Measurements from ENCODE around the gene AIFM3.

AIFM3 gene

DNA sequence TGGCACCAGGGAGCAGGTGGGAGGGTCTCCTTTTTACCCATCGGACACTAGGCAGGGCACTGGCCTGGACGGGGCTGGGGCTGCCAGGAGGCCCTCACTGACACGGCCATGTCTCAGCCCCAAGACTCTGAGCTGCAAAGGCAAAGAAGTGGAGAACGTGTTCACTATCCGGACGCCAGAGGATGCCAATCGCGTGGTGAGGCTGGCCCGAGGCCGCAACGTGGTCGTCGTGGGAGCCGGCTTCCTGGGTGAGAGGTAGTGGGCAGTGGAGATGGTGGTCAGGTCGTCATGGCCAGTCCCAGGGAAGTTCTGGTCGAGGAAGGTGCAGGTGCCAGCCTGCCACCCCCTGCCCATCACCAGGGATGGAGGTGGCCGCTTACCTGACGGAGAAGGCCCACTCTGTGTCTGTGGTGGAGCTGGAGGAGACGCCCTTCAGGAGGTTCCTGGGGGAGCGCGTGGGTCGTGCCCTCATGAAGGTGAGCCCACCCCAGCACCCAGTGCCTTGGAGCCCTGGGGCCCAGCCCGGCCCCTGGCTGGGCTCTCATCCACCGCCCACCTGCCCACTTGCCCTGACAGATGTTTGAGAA, 9.3 kb downstream of the AIFM3 start:
- FAIRE-seq, result no peak

DNA sequence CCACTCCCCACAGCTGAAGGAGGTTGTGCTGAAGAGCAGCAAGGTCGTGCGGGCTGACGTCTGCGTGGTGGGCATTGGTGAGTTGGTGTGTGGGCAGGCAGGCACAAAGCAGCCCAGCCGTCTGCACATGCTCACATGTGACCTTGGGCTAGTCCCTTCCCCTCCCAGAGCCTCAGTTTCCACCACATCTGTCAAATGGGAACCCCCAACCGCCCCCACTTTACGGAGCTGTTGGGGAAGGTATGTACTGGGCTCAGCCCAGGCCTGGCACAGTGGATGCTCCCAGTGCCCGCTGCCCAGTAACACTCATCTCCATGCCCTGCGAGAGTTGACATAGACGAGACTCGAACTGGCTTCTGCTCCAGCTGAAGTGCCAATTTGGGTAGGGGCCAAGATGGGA, 10.0 kb downstream of the AIFM3 start:
- FAIRE-seq, result no peak

DNA sequence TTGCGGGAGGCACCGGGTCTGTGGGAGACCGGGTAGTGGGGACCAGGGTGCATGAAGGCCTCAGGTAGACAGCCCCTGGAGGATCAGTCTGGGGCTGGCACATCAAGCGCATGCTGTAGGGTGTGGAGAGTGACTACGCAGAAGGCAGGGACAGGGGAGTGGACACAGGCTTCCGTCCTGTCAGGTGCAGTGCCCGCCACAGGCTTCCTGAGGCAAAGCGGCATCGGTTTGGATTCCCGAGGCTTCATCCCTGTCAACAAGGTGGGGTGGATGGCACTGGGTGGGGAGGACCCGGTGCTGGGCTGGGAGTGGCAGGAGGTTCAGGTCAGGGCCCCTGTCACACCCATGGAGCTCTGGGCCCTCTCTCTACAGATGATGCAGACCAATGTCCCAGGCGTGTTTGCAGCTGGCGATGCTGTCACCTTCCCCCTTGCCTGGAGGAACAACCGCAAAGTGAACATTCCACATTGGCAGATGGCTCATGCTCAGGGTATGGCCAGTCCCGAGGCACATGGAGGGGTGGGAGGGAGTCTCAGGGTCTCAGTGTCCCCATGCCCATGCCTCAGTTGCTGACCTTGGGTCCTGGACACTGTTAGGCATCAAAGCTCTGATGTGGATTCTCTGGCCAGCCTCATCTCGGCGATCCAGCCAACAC, 10.6 kb downstream of the AIFM3 start:
- FAIRE-seq, result no peak

DNA sequence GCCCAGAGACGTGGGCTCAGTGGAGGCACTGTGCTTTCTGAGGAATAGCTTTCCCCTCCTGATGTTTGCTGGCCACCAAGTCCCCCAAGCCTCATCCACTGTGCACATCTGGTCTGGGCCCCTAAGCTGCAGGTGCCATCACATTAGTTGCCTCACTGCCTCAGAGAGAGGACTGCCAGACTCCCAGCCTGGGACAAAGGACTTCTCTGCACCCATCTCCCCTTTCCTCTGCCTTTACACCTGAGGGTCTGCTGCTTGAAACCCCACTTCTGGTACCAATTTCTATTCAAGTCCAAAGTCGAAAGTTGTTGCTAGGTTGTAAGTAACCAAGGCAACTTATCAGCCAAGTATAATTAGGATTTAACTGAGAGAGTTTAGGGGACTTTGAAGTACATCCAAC, 11.4 kb downstream of the AIFM3 start:
- FAIRE-seq, result no peak

DNA sequence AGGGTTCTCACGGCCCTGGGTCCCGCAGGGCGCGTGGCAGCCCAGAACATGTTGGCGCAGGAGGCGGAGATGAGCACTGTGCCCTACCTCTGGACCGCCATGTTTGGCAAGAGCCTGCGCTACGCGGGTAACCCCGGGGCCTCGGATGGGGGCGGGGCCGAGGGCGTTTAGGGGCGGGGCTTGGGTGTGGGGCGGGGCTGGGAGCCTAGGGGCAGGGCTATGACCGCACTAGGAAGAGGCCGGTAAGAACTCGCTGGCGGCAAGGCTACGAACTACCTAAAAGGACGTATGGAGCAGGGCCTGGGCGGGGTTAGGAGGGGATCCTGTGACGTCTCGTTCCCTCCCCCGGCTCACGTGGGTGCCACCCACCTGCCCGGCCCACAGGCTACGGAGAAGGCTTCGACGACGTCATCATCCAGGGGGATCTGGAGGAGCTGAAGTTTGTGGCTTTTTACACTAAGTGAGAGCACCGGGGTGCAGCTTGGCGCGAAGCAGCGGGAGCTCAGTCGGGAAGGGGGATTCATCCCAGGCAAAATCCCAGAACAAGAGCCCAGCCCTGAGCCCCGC, 12.3 kb downstream of the AIFM3 start:
- no peak for FAIRE-seq

DNA sequence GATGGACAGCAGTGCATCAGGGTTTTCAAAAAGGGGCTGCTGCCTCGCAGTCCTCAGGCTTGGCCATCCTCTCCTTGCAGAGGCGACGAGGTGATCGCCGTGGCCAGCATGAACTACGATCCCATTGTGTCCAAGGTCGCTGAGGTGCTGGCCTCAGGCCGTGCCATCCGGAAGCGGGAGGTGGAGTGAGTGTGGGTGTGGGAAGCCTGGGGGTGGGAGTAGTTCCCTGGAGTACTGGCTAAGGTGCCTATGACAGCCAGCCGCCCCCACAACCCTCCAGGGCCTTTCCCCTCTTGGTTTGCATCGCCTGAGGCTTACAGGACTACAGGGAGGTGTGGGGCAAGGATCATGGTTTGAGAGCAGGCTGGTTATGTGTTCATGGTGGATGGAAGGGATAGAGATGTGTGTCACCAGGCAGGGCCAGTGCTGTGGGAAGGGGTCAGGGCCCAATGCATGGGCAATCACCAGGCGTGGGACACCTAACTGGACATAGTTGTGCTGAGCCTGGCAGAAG, 12.9 kb downstream of the AIFM3 start:
- FAIRE-seq, result no peak

DNA sequence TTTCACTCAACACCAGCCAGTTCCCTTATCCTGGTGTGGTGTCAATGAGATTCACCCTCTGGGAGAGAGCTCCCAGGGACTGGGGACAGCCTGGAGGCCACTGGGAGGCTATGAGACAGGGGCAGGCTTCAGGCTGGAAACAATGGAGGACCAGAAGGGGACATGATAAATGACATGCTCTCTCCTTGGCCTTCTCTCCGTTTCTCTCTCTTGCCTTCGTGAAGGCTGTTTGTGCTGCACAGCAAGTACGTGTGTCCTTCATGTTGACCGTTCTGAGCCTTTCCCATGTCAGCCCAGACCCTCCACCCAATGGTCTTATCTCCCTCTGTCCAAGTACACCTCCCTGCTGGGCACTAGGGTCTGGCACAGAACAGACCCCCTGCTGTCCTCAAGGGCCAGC, 13.5 kb downstream of the AIFM3 start:
- no peak for FAIRE-seq

DNA sequence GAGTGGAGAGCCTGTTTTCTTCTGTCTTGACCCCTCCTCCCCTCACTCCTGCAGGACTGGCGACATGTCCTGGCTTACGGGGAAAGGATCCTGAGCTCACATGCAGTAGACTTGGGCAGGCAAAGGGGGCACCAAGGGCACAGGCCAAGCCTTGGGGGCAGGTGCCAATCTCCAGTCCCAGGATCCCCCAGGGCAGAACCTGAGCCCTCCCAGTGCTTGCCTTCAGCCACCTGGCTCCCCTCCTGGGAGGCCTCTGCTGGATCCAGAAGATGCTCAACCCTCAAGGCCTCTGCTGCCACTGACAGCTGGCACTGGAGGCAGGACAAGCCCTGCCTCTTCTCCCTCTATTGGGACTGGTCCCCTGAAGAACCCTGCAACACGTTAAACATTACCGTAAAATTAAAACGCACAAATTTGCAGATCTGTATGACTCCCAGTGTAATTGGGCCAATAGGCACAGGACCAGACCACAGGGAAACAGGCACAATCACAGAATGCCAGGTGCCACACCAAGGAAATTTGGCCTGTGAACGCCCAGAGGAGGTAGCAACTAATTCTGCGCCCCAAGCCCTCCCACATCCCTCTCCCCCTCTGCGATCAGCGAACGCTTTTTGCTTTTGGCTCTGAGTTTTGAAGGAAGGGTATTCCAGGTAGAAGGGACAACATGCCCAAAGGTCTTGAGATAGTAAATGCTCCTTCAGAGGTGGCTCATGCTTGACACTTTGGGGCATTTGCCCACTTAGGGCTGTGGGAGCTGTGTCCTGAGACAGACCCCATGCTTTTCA, 14.1 kb downstream of the AIFM3 start:
- FAIRE-seq, result no peak

DNA sequence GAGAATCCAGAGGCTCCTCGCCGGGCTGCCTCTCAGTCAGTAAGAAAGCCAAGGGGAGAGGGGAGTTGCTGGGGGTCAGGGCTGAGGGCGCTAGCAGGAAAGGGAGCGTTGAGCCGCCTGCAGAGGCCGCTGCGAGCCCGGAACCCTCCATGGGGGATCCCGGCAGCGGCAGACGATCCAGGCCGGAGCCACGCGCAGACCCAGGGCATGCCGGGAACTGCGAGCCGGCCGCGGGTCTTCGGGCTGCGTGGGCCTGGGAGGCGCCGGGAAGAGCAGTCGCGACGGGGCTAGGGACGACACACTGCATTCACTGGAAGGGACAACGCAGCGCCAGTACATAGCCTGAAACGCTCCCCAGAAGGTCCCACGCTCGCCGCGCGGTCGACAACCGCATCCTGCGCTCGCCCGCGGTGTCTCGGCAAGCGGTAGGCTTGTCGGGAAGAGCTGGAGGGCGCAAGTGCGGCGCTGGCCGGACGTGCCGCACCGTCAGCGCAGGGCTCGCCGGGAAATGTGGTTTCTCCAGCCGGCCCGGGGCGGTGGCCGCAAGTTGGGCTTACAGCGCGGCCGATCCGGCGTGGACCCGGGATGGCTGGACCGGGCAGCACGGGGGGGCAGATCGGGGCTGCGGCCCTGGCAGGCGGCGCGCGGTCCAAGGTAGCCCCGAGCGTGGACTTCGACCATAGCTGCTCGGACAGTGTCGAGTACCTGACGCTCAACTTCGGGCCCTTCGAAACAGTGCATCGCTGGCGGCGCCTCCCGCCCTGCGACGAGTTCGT, 14.9 kb downstream of the AIFM3 start, which contains the start of gene LZTR1:
TSS of gene LZTR1 (plus strand) at position 511 of the 776 bp plus-strand sequence. CDS start at position 586, 75 bp downstream.
- FAIRE-seq, result no peak

DNA sequence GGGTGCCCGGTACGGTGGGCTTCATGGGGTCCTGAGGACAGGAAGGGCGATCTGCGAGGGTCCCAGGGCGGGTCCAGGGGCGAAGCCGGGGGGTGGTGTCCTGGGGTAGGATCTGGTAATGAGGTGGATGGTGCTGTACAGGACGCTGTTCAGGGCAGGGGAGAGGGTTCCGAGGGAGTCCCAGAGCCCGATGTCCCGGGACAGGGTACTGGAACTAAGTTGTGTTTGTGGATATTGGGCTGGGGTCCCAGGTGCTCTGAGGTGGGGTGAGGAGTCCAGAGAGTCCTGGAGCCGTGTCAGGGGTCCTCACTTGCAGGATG, 15.5 kb downstream of the AIFM3 start:
- no peak for FAIRE-seq

DNA sequence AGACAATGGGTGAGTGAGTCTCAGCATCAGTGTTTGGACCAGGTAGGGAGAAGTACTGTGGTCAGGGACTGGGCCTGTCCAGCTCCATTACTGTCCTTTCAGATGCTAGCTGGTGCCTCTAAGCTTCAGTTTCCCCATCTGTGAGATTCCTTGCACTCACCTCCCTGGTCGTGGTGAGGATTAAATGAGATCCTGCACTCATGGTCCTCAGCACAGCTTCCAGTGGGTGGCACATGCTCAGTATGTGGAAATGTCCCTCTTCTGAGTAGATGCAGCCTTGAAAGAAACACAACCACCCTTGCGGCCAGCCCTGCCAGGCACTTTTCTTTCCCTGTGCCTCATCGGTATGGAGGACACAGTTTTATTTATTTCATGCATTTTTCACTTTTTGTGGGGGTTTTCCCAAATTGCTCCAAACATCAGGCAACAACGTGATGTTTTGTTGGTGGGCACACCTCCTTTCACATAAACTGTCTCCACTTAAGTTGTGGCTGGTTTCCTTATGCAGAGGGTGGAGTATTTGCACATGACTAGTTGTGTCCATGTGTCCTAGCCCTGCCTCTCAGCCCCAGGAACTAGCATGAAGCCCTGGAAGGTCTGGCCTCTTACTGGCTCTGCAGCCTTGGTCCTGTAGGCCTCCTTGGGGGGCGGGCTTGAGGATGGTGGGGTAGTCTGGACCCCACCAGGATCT, 16.2 kb downstream of the AIFM3 start:
- FAIRE-seq, result no peak

DNA sequence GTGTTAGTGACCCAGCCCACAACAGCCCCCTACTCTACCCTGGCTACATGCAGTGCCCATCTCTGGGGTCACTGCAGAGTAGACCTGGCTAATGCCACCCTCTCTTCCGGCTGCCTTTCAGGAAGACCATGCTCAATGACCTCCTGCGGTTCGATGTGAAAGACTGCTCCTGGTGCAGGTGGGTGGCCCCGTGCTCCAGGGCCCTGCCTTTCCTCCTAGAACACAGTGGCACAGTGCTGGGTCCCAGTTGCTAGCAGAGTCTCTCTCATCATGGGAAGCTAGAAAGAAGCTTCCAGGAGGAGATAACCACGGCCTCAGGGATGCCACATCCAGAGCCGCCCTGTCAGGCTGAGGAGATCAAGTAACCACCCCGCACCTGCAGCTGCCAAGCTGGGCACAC, 18.7 kb downstream of the AIFM3 start:
- FAIRE-seq, result no peak

DNA sequence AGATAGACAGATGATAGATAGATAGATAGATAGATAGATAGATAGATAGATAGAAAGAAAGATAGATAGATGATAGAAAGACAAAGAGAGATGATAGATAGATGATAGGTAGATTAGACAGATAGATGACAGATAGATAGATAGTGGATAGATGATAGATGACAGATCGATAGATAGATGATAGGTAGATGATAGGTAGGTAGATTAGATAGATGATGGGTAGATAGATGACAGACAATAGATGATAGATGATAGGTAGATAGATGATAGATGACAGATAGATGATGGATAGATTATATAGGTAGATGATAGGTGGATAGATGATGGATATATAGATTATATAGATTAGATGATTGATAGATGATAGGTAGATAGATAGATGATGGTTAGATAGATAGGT, 19.3 kb downstream of the AIFM3 start:
- FAIRE-seq, result no peak

DNA sequence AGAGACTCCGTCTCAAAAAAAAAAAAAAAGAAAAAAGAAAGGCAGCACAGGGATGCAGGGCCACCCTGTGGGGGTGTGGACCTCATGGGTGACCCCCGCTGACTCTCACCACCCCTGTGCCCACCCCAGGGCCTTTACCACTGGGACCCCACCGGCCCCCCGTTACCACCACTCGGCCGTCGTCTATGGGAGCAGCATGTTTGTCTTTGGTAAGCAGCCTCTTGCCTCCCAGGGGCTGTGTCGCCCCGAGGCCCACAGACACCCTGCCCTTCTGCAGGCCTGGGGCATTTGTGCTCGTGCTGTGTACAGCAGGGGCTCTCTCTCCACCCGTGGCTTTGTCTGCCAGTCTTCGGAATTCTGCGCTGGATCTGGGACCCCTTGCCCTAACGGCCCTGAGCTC, 20.3 kb downstream of the AIFM3 start:
- FAIRE-seq, result no peak

DNA sequence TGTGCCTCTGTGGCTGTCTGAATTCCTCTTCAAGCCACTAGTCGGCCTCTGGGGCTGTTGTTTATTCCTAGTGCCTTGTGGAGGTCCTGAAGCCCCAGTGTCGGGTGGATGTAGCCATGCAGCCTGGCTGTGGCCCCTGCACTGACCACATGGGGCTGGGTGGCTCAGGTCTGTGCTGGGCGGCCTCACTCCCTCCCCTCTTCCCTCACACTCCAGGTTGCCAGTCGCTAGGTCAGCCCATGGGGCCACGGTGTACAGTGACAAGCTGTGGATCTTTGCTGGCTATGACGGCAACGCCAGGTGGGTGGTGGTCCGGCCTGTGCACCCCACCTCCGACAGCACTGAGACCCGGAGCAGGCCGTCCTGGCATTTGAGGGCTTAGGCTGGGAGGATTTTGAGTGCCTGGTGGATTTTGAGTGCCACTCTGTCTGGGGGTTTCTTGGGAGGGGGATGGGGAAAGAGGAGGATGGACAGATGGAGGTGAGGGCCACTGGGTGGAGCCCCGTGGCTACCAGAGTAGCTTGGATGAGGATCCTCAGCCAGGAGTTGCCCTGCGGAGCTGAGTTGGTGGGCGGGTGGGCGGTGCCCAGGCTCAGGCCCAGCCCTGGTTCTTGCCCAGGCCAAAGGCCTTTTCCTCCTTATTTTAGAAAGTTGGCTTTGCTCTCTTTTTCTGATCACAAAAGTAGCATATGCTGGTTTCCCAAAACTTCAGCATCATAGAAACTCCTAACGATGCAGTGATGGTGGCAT, 21.7 kb downstream of the AIFM3 start:
- no peak for FAIRE-seq

DNA sequence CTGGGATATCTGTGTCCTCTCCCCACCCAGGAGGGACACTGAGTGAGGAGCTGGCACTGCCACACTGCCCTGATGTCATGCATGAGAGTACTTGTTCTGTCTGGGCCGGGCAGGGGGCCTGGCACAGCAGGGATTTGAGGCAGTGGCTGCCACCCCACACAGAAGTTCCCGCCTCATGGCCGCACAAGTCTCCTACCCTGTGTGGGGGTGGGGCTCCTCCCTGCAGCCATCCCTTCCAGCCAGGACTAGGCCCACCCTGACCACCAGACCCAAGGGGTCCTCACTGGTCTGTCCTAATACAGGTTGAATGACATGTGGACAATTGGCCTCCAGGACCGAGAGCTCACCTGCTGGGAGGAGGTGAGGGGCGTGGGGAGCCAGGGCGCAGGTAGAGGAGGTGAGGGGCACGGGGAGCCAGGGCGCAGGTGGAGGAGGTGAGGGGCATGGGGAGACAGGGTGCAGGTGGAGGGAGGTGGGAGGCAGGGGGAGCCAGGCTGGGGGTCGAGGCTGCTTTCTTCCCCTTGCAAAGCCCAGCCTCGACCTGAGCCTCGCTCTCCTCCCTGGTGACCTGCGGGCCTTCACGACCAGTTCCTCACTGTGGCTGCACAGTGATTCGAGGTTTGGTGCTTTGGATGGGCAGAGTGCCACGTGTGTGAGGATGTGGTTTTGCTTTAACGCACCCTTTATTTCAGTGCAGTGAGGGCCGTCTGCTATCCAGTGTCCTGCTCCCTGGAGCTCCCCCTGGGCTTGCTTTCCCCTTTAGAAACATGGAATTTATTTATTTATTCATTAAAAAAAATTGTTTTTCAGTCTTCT, 22.5 kb downstream of the AIFM3 start:
- FAIRE-seq, result no peak

DNA sequence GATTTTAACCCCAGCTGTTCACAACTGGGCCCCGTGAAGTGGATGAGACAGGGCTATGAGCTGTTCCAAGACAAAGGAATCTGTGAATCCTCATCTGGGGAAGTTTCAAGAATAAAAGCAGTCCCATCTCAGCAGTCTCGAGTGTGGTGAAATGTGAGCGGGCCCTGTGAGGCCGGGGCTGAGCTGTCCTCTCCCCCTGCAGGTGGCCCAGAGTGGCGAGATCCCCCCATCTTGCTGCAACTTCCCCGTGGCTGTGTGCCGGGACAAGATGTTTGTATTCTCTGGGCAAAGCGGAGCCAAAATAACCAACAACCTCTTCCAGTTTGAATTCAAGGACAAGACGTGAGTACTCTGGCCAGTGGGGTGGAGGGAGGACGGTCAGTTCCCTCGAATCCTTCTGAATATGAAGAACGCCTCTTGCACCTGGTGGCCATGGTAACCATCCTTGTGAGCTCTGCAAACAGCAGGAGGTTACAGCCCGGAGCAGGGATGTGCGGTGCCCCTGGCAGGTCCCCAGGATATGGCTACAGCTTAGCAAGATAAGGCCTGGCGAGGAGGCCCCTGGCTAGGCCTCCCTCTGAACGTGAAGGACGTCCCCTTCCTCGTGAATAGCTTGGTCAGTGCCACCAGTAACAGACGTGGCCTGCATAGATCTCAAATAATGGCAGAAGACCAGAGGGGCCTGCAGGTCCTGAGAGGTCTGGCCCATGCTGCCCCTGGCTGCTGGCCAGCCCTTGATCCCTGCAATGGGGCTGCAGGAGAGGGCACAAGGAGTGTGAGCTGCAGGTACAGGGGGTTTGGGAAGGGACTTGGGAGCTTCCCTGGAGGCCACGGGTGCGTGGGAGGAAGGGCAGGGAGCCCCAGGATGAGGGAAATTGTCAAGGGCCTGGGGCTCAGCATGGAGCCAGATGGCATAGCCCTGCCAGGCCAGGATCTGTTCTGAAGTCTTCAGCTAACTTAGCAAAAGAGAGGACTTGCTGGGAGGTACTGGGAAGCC, 23.4 kb downstream of the AIFM3 start:
- FAIRE-seq, result no peak

DNA sequence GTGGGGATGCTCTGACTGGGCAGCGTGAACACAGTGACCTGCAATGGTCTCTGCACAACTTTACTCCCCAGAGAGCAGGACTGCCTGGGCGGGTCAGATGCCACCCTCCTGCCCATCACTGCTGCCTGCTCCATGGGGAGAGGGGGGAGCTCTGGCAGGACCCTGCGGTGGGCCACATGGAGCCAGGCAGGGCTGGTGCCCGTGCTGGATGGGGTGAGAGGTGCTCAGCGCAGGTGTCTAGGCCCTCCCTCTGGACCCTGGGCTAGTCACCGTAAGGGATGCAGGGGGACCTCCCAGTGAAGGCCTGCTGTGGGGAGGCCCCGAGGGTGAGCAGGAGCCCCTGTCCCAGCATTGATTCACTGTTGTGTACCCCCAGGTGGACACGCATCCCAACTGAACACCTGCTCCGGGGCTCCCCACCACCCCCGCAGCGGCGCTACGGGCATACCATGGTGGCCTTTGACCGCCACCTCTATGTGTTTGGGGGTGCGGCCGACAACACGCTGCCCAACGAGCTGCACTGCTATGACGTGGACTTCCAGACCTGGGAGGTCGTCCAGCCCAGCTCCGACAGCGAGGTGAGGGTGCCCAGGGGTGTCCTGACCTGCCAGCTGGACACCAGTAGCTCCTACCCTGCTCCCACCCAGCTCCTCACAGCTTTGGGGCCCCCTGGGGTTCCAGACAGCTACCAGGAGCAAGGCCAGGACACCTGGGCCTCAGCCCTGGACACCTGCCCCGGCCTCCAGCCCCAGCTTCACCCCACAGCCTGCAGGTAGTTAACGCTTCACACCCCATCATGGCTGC, 24.4 kb downstream of the AIFM3 start:
- no peak for FAIRE-seq
